GM12878 (cell line): ENCODE results near the gene EVI5L. TPM values are rescaled to one million over a fixed set of nuclear protein-coding genes. Genes with fewer than 3 reads are reported as not detected.

Experiments used
- ATF2 ChIP-seq: IDR thresholded peaks from 2 replicates; pipeline ENCODE4 v1.6.1; 2012; ENCODE audit warnings: low read length, inconsistent platforms
- CBFB ChIP-seq: IDR thresholded peaks from 2 replicates; pipeline ENCODE4 v1.6.1; 2016; ENCODE audit warnings: antibody characterized with exemption, low read depth
- CBX3 ChIP-seq: fragments of 200-600 bp; sonication (generic); IDR thresholded peaks from 2 replicates; pipeline ENCODE4 v1.6.1; 2016; ENCODE audit warnings: low read depth, borderline replicate concordance
- CHD4 ChIP-seq: fragments of 200-600 bp; sonication (generic); IDR thresholded peaks from 2 replicates; pipeline ENCODE4 v1.6.1; 2016; ENCODE audit warnings: mild to moderate bottlenecking
- CREM ChIP-seq: IDR thresholded peaks from 2 replicates; pipeline ENCODE4 v1.6.1; 2014; ENCODE audit warnings: antibody characterized with exemption, low read depth
- IRF4 ChIP-seq: IDR thresholded peaks from 2 replicates; pipeline ENCODE4 v1.6.1; 2011; ENCODE audit warnings: low read depth, low read length
- JUND ChIP-seq: IDR thresholded peaks from 2 replicates; pipeline ENCODE4 v1.6.1; 2012; ENCODE audit warnings: low read depth, mild to moderate bottlenecking, low read length, improper control_type of control experiment, moderate library complexity
- KLF5 ChIP-seq: fragments of 450-650 bp; IDR thresholded peaks from 2 replicates; pipeline ENCODE4 v1.6.1; 2014; ENCODE audit warnings: mild to moderate bottlenecking; ENCODE audit not compliant: partially characterized antibody
- MEF2A ChIP-seq: IDR thresholded peaks from 2 replicates; pipeline ENCODE4 v1.6.1; 2011; ENCODE audit warnings: low read depth, mild to moderate bottlenecking, low read length, moderate library complexity; ENCODE audit not compliant: insufficient read depth
- MYC ChIP-seq: IDR thresholded peaks from 2 replicates; pipeline ENCODE4 v1.6.1; 2011; ENCODE audit warnings: mild to moderate bottlenecking, low read length, moderate library complexity, inconsistent platforms; ENCODE audit not compliant: insufficient read depth, insufficient replicate concordance, insufficient read length, severe bottlenecking
- NR2C1 ChIP-seq: fragments of 450-650 bp; IDR thresholded peaks from 2 replicates; pipeline ENCODE4 v1.6.1; 2017; ENCODE audit warnings: antibody characterized with exemption, mild to moderate bottlenecking, moderate library complexity
- PKNOX1 ChIP-seq: fragments of 450-650 bp; IDR thresholded peaks from 2 replicates; pipeline ENCODE4 v1.6.1; 2016; ENCODE audit warnings: mild to moderate bottlenecking
- REST ChIP-seq: IDR thresholded peaks from 2 replicates; pipeline ENCODE4 v1.6.1; 2012; ENCODE audit warnings: mild to moderate bottlenecking, low read depth, low read length
- polyA plus RNA-seq, 11 experiments: library from polyadenylated mRNA; depleted of rRNA in 4 of 11; unstranded in 6 of 11; stranded (reverse) in 5 of 11; fragments of >200 nt; fragmentation: Nextera tagmentation in 4 of 11; fragmentation: Illumina TruSeq in 1 of 11; extraction: Ambion mirVana in 4 of 11; extraction: Trizol in 1 of 11; gene quantifications; 1 replicate in 1 of 11; 2 replicates in 10 of 11; pipeline versions ENCODE4 v1.2.1 to v1.2.3, GENCODE V29; 2011 to 2016; ENCODE audit warnings: inconsistent platforms in 2 of 11, missing spikeins in 2 of 11, low read depth in 1 of 11
- total RNA-seq, 4 experiments: library from RNA; depleted of rRNA in 3 of 4; stranded (reverse); fragments of >200 nt in 3 of 4; fragmentation: Illumina TruSeq in 1 of 4; extraction: Trizol in 1 of 4; gene quantifications; 2 replicates each; pipeline versions ENCODE4 v1.2.1 to v1.2.3, GENCODE V29; 2013 to 2021

The EVI5L gene
- total and polyA plus RNA-seq, 10 of the 15 experiments (the other 5 are each of a cell fraction or from before 2014, with no cell fraction given) = 0.23 to 13.8 (median 5.0) TPM

DNA sequence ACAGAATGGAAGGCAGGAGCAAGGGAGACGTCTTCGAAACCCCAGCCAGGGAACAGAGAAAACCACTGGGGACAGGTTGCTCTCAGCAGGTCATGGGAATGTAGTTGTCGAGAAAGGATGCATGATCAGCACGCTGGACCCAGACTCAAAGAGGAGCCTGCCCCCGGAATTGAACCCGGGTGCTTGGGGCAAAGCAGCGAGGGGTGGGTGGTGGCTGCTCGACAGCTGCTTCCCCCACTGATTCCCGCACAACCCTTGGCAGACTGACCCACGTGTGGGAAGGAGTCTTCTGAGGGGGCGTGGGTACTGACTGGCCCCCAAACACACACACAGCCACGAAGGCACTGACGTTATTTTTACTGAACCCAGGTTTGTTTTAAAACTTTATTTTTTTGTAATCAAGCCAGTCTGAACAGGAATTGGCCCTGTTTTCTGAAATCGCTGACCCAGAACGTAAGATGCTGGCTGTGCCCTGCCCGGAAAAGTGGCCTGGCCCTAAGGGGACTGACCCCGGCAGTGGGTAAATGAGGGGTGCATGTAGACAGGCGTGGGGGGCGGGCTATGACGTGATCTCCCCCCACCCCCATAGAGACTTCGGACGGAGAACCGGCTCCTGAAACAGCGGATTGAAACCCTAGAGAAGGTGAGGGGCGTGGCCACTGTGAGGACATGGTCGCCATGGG, 25.5 kb downstream of the EVI5L start (continued):
- TF ChIP-seq REST (no peak), CREM (no peak), KLF5 (no peak), CBFB (no peak), JUND (no peak), IRF4 (no peak), NR2C1 (no peak), MEF2A (no peak), PKNOX1 (no peak), CBX3 (no peak), CHD4 (no peak), ATF2 (no peak), MYC (no peak)
